Measurements from ENCODE around the gene APCDD1L.

DNA sequence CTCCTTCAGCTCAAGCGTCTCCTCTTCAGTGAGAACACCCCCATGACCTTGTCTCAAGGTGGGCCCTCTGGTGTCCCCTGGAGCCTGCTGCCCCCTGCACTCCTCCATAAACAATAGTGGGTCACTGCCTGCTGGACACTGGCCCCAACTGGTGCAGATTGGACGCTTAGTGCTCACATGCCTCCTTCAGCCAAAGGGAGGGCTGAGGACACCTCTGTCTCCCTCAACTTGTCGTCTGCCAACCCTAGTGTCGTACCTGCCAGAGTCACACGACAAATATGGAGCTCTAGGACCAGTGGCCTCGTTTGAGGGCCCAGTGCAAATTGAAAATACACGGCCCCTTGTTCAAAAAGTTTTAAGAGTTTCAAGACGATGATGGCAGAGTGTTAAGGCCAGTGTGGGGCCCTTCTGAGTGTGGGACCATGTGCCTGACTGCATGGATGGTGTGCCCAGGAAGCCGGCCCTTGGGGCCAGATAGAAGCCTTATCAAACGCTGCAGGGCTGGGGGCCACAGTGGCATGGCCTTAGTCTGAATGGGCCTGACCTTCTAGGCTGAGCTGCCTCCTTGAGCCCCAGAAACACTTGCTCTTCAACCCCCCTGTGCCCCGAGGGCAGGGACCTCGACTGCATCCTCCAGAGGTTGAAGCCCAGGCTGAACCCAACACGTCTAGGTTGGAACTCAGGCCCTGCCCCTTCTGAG, 20.1 kb downstream of the APCDD1L start:
- TF ChIP-seq, protein P1, sequence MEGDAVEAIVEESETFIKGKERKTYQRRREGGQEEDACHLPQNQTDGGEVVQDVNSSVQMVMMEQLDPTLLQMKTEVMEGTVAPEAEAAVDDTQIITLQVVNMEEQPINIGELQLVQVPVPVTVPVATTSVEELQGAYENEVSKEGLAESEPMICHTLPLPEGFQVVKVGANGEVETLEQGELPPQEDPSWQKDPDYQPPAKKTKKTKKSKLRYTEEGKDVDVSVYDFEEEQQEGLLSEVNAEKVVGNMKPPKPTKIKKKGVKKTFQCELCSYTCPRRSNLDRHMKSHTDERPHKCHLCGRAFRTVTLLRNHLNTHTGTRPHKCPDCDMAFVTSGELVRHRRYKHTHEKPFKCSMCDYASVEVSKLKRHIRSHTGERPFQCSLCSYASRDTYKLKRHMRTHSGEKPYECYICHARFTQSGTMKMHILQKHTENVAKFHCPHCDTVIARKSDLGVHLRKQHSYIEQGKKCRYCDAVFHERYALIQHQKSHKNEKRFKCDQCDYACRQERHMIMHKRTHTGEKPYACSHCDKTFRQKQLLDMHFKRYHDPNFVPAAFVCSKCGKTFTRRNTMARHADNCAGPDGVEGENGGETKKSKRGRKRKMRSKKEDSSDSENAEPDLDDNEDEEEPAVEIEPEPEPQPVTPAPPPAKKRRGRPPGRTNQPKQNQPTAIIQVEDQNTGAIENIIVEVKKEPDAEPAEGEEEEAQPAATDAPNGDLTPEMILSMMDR (IDR thresholded peaks at IDR 0.05): no peak
- TF ChIP-seq EP300 (IDR thresholded peaks at IDR 0.05) (no peak), POLR2A (IDR thresholded peaks at IDR 0.05) (no peak)
